Esophagus muscularis mucosa (tissue), 3 donors: Measurements from ENCODE around the gene DNAH17.

Experiments
- CTCF ChIP-seq, 3 experiments: fragments of 200-600 bp in 2 of 3; fragments of 450-650 bp in 1 of 3; sonication (generic) in 2 of 3; IDR thresholded peaks; one replicate each; pipeline ENCODE4 v1.5.1; 2017 to 2019; ENCODE audit warnings: antibody characterized with exemption in 3 of 3, mild to moderate bottlenecking in 2 of 3, moderate library complexity in 1 of 3
- POLR2A ChIP-seq: fragments of 450-650 bp; IDR thresholded peaks from one replicate; pipeline ENCODE4 v1.6.1; 2017; ENCODE audit warnings: antibody characterized with exemption, moderate library complexity, mild to moderate bottlenecking, low read depth
- POLR2AphosphoS5 ChIP-seq, 2 donors: sonication (generic); formaldehyde crosslinking; IDR thresholded peaks; one replicate each; pipeline ENCODE4 v1.6.1; 2017; ENCODE audit warnings: antibody characterized with exemption in 2 of 2

DNA sequence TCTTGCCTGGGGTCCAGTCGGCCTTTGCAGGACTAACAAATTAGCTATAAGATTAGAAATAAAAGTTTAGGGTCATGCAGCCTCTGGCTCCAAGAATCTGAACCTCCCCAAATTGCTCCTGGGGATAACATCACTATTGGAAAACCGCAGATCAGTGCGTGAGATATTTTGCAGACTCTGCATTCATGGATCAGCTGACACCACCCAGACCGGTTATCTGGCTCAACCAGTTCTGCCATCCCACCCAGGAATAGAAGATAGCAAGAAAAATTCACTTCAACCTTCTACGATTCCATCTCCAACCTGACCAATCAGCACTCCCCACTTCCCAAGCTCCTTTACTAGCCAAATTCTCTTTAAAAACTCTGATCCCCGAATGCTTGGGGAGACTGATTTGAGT is 203.0 kb downstream of the DNAH17 start:
- TF ChIP-seq CTCF (IDR thresholded peaks at IDR 0.05): no peak
- no peak for TF ChIP-seq POLR2A
- TF ChIP-seq POLR2AphosphoS5 (IDR thresholded peaks at IDR 0.05): no peak
